ENCODE results near the gene ZNF639. TPM values are rescaled to one million over a fixed set of nuclear protein-coding genes. Genes with fewer than 3 reads are reported as not detected.
A peak's percentile ranks its signal among the peaks of the same experiment; 100 is the strongest.

The ZNF639 gene
- total and polyA plus RNA-seq, 2 experiments from 2014 or later: 33.6 to 62.8 TPM

DNA sequence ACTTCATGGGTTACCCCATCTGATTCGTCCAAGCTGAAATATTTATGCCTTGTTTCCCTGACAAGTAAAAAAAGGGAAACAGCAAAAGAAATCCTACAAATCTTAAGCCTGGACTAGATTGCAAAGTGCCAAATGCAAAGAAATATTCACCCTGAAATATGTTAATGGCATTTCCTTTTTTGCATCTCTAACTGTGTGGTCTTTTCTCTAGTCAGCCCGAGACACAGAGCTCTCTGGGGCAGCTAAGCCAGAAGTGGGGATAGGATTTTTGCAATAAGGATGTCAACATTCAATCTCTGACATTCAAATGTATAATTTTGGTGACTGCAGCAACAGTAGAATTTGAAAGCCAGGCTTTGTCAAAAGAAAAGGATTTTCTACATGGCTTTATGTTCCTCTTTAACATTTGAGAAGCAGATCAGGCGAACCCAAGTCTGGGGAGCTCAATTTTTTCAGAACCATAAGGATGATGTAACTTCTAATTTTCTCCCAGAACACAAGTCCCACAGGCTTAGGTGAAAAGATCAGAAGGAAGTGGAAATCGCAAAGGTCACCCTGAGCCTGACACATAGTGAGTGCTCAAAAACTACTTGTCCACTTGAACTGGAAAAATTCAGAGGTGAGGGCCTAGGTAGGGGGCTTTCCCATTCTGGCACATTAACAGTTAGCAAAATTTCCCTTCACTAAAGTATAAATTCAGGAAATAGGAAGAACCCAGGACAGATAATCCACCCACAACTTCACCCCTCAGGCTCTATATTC is 43.7 kb upstream of the ZNF639 start:
- peak overlapping the region; percentile 15; the same call in 1 of the 2 replicates for H3K4me2 ChIP-seq
- peaks cover 6% of the 10 kb centered on the region for H3K4me1 Mint-ChIP-seq
- no peaks in the 10 kb centered on the region for H3K27me3 Mint-ChIP-seq (ENCODE audit: insufficient read depth, low read depth, poor library complexity)
- peaks cover 5% of the 10 kb centered on the region; the same call in 1 of the 2 replicates for H3K4me1 ChIP-seq (ENCODE audit: insufficient read depth)
- no peak overlapping the region for H3K4me3 ChIP-seq
- DNase-seq (ENCODE audit: low spot score): no peak
- no peaks in the 10 kb centered on the region for H3K27me3 ChIP-seq (ENCODE audit: insufficient read depth)
- H3K36me3 Mint-ChIP-seq (ENCODE audit: low read depth): no peaks in the 10 kb centered on the region
- H2AFZ ChIP-seq: peak overlapping the region; percentile 10; the same call in 1 of the 2 replicates
- H3K9me3 Mint-ChIP-seq: no peaks in the 10 kb centered on the region
- no peak for ATAC-seq
- H3K36me3 ChIP-seq (ENCODE audit: insufficient read depth): no peaks in the 10 kb centered on the region
- H4K20me1 ChIP-seq (replicated peaks; ENCODE audit: insufficient read depth): no peaks in the 10 kb centered on the region
- no peaks in the 10 kb centered on the region for H3K79me2 ChIP-seq (replicated peaks; ENCODE audit: insufficient read depth)
- H3K27ac Mint-ChIP-seq: peak overlapping the region; percentile 44
- H3F3A ChIP-seq (replicated peaks; ENCODE audit: low read depth): no peaks in the 10 kb centered on the region
- no peak overlapping the region for H3K27ac ChIP-seq (ENCODE audit: low read depth)
- no peak overlapping the region for H3K4me3 Mint-ChIP-seq
- TF ChIP-seq POLR2AphosphoS5 (IDR thresholded peaks at IDR 0.05; ENCODE audit: low read depth): no peak
- TF ChIP-seq, protein P1, sequence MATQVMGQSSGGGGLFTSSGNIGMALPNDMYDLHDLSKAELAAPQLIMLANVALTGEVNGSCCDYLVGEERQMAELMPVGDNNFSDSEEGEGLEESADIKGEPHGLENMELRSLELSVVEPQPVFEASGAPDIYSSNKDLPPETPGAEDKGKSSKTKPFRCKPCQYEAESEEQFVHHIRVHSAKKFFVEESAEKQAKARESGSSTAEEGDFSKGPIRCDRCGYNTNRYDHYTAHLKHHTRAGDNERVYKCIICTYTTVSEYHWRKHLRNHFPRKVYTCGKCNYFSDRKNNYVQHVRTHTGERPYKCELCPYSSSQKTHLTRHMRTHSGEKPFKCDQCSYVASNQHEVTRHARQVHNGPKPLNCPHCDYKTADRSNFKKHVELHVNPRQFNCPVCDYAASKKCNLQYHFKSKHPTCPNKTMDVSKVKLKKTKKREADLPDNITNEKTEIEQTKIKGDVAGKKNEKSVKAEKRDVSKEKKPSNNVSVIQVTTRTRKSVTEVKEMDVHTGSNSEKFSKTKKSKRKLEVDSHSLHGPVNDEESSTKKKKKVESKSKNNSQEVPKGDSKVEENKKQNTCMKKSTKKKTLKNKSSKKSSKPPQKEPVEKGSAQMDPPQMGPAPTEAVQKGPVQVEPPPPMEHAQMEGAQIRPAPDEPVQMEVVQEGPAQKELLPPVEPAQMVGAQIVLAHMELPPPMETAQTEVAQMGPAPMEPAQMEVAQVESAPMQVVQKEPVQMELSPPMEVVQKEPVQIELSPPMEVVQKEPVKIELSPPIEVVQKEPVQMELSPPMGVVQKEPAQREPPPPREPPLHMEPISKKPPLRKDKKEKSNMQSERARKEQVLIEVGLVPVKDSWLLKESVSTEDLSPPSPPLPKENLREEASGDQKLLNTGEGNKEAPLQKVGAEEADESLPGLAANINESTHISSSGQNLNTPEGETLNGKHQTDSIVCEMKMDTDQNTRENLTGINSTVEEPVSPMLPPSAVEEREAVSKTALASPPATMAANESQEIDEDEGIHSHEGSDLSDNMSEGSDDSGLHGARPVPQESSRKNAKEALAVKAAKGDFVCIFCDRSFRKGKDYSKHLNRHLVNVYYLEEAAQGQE (IDR thresholded peaks at IDR 0.05; ENCODE audit: unreplicated experiment): no peak
- TF ChIP-seq CREB1 (CRISPR knock-in tag; IDR thresholded peaks at IDR 0.05; ENCODE audit: low read depth): no peak
- TF ChIP-seq ZNF331 (CRISPR knock-in tag; IDR thresholded peaks at IDR 0.05; ENCODE audit: low read depth): no peak
- TF ChIP-seq, protein P2, sequence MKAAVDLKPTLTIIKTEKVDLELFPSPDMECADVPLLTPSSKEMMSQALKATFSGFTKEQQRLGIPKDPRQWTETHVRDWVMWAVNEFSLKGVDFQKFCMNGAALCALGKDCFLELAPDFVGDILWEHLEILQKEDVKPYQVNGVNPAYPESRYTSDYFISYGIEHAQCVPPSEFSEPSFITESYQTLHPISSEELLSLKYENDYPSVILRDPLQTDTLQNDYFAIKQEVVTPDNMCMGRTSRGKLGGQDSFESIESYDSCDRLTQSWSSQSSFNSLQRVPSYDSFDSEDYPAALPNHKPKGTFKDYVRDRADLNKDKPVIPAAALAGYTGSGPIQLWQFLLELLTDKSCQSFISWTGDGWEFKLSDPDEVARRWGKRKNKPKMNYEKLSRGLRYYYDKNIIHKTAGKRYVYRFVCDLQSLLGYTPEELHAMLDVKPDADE (IDR thresholded peaks at IDR 0.05): no peak
- H3K9me2 ChIP-seq (ENCODE audit: insufficient read depth): no peaks in the 10 kb centered on the region

DNA sequence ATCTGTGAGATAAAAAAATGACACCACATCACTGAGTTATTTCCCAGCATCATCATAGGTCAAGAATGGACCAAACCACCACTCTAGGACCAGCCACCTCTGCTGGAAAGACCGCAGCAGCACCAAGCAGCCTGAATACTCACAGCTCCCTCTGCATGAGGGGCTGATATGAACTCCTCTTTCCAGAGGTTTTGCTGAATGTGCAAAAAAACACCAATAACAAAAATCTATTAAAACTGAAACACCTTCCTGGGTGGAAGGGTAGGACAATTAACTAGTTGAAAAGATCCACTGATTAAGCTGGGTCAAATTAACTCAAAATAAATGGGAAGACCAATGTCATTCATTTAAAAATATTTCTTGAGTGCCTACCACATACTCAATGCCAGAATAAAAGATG is 43.0 kb upstream of the ZNF639 start:
- Histone ChIP-seq H3K79me2 (replicated peaks; ENCODE audit: insufficient read depth) (no peaks in the 10 kb centered on the region), H3K4me2 (no peak overlapping the region), H3K4me3 (no peak overlapping the region), H3K9me2 (ENCODE audit: insufficient read depth) (no peaks in the 10 kb centered on the region), H3K36me3 (ENCODE audit: insufficient read depth) (no peaks in the 10 kb centered on the region), H4K20me1 (replicated peaks; ENCODE audit: insufficient read depth) (no peaks in the 10 kb centered on the region), H3F3A (replicated peaks; ENCODE audit: low read depth) (no peaks in the 10 kb centered on the region), H2AFZ (peak overlapping the region; percentile 10; the same call in 1 of the 2 replicates), H3K27ac (ENCODE audit: low read depth) (no peak overlapping the region), H3K4me1 (ENCODE audit: insufficient read depth) (peaks cover 5% of the 10 kb centered on the region; the same call in 1 of the 2 replicates), H3K27me3 (ENCODE audit: insufficient read depth) (no peaks in the 10 kb centered on the region)
- H3K36me3 Mint-ChIP-seq (ENCODE audit: low read depth): no peaks in the 10 kb centered on the region
- no peaks in the 10 kb centered on the region for H3K9me3 Mint-ChIP-seq
- no peaks in the 10 kb centered on the region for H3K27me3 Mint-ChIP-seq (ENCODE audit: insufficient read depth, low read depth, poor library complexity)
- ATAC-seq: no peak
- no peak overlapping the region for H3K4me3 Mint-ChIP-seq
- no peak overlapping the region for H3K27ac Mint-ChIP-seq
- DNase-seq (ENCODE audit: low spot score): no peak
- peaks cover 6% of the 10 kb centered on the region for H3K4me1 Mint-ChIP-seq
- TF ChIP-seq JUNB (IDR thresholded peaks at IDR 0.05; ENCODE audit: unreplicated experiment) (no peak), EZH2phosphoT487 (IDR thresholded peaks at IDR 0.05; ENCODE audit: unreplicated experiment) (no peak), ZNF331 (CRISPR knock-in tag; IDR thresholded peaks at IDR 0.05; ENCODE audit: low read depth) (no peak), CREB1 (CRISPR knock-in tag; IDR thresholded peaks at IDR 0.05; ENCODE audit: low read depth) (no peak), STAT1 (IDR thresholded peaks at IDR 0.05; ENCODE audit: unreplicated experiment) (no peak), EZH2 (IDR thresholded peaks at IDR 0.05; ENCODE audit: low read depth, unreplicated experiment) (no peak)
- TF ChIP-seq, protein P3, sequence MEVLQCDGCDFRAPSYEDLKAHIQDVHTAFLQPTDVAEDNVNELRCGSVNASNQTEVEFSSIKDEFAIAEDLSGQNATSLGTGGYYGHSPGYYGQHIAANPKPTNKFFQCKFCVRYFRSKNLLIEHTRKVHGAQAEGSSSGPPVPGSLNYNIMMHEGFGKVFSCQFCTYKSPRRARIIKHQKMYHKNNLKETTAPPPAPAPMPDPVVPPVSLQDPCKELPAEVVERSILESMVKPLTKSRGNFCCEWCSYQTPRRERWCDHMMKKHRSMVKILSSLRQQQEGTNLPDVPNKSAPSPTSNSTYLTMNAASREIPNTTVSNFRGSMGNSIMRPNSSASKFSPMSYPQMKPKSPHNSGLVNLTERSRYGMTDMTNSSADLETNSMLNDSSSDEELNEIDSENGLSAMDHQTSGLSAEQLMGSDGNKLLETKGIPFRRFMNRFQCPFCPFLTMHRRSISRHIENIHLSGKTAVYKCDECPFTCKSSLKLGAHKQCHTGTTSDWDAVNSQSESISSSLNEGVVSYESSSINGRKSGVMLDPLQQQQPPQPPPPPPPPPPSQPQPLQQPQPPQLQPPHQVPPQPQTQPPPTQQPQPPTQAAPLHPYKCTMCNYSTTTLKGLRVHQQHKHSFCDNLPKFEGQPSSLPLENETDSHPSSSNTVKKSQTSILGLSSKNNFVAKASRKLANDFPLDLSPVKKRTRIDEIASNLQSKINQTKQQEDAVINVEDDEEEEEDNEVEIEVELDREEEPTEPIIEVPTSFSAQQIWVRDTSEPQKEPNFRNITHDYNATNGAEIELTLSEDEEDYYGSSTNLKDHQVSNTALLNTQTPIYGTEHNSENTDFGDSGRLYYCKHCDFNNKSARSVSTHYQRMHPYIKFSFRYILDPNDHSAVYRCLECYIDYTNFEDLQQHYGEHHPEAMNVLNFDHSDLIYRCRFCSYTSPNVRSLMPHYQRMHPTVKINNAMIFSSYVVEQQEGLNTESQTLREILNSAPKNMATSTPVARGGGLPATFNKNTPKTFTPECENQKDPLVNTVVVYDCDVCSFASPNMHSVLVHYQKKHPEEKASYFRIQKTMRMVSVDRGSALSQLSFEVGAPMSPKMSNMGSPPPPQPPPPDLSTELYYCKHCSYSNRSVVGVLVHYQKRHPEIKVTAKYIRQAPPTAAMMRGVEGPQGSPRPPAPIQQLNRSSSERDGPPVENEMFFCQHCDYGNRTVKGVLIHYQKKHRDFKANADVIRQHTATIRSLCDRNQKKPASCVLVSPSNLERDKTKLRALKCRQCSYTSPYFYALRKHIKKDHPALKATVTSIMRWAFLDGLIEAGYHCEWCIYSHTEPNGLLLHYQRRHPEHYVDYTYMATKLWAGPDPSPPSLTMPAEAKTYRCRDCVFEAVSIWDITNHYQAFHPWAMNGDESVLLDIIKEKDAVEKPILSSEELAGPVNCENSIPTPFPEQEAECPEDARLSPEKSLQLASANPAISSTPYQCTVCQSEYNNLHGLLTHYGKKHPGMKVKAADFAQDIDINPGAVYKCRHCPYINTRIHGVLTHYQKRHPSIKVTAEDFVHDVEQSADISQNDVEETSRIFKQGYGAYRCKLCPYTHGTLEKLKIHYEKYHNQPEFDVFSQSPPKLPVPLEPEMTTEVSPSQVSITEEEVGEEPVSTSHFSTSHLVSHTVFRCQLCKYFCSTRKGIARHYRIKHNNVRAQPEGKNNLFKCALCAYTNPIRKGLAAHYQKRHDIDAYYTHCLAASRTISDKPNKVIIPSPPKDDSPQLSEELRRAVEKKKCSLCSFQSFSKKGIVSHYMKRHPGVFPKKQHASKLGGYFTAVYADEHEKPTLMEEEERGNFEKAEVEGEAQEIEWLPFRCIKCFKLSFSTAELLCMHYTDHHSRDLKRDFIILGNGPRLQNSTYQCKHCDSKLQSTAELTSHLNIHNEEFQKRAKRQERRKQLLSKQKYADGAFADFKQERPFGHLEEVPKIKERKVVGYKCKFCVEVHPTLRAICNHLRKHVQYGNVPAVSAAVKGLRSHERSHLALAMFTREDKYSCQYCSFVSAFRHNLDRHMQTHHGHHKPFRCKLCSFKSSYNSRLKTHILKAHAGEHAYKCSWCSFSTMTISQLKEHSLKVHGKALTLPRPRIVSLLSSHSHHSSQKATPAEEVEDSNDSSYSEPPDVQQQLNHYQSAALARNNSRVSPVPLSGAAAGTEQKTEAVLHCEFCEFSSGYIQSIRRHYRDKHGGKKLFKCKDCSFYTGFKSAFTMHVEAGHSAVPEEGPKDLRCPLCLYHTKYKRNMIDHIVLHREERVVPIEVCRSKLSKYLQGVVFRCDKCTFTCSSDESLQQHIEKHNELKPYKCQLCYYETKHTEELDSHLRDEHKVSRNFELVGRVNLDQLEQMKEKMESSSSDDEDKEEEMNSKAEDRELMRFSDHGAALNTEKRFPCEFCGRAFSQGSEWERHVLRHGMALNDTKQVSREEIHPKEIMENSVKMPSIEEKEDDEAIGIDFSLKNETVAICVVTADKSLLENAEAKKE (CRISPR knock-in tag; IDR thresholded peaks at IDR 0.05): no peak

All from GM23338 (cell line).